ENCODE data around the gene KLHL29.

DNA sequence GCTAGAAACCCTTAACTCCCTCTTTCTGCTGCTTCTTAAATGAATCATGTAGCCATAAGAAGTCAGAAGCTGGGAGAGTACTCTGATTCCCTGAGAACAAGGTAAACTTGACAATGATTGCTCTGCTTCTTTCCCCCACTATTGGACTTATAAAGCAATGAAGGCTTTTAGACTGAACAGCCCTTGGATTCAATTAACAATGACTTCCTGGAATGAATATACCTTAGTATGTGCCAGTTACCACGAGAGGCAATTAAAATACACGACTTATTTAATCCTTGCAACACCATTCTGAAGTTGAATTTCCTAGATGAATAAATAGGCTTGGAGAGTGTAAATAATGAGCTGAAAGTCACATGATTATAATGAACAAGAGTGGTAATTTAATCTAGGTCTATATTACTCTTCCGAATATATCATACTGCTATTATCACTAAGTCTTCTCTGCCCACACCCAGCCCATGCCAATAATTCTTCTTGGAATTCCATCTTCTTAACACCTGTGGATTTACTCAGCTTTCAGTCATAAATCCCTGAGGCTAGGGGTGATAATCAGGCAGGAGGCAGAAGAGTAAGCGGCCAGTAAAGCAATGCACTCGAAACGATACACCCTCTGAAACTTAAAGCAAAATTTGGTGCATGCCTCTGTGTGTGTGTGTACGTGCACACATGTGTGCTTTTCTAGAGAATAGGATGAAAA lies 371.8 kb downstream of the KLHL29 start:
- TF ChIP-seq, protein P1, sequence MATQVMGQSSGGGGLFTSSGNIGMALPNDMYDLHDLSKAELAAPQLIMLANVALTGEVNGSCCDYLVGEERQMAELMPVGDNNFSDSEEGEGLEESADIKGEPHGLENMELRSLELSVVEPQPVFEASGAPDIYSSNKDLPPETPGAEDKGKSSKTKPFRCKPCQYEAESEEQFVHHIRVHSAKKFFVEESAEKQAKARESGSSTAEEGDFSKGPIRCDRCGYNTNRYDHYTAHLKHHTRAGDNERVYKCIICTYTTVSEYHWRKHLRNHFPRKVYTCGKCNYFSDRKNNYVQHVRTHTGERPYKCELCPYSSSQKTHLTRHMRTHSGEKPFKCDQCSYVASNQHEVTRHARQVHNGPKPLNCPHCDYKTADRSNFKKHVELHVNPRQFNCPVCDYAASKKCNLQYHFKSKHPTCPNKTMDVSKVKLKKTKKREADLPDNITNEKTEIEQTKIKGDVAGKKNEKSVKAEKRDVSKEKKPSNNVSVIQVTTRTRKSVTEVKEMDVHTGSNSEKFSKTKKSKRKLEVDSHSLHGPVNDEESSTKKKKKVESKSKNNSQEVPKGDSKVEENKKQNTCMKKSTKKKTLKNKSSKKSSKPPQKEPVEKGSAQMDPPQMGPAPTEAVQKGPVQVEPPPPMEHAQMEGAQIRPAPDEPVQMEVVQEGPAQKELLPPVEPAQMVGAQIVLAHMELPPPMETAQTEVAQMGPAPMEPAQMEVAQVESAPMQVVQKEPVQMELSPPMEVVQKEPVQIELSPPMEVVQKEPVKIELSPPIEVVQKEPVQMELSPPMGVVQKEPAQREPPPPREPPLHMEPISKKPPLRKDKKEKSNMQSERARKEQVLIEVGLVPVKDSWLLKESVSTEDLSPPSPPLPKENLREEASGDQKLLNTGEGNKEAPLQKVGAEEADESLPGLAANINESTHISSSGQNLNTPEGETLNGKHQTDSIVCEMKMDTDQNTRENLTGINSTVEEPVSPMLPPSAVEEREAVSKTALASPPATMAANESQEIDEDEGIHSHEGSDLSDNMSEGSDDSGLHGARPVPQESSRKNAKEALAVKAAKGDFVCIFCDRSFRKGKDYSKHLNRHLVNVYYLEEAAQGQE (IDR thresholded peaks at IDR 0.05; ENCODE audit: insufficient read depth in 1 of 2, low read depth in 2 of 2, low read length in 2 of 2): no peak
- TF ChIP-seq SIN3A (IDR thresholded peaks at IDR 0.05; ENCODE audit: borderline replicate concordance, insufficient read depth, low read length): no peak
